Prostate gland (tissue), 2 donors: ENCODE measurements around the gene ZNF329. TPM values are rescaled to one million over a fixed set of nuclear protein-coding genes. Genes with fewer than 3 reads are reported as not detected.

Experiments
- DNase-seq: peaks from one replicate; pipeline ENCODE4 v3.0.0-alpha.2; 2019; ENCODE audit warnings: low spot score
- H3K27ac ChIP-seq, 2 donors: fragments of 200-600 bp; sonication (generic); 2 replicates each; pipeline ENCODE4 v1.5.1; 2017 to 2019
- H3K27me3 ChIP-seq: fragments of 200-600 bp; sonication (generic); replicated peaks from 2 replicates; pipeline ENCODE4 v1.5.1; 2019; ENCODE audit not compliant: insufficient read depth
- H3K36me3 ChIP-seq, 2 donors: fragments of 200-600 bp; sonication (generic); 1 replicate in 1 of 2; 2 replicates in 1 of 2; pipeline versions ENCODE4 v1.5.1 to v1.8.1; 2017 to 2019
- H3K4me1 ChIP-seq: fragments of 200-600 bp; sonication (generic); replicated peaks from 2 replicates; pipeline ENCODE4 v1.5.1; 2019
- H3K4me3 ChIP-seq, 2 donors: fragments of 200-600 bp; sonication (generic); 2 replicates each; pipeline ENCODE4 v1.5.1; 2017 to 2019
- H3K9me3 ChIP-seq: fragments of 200-600 bp; sonication (generic); 2 replicates; pipeline ENCODE4 v1.5.1; 2017
- POLR2A ChIP-seq: fragments of 450-650 bp; IDR thresholded peaks from one replicate; pipeline ENCODE4 v1.6.1; 2016; ENCODE audit warnings: antibody characterized with exemption, mild to moderate bottlenecking
- POLR2AphosphoS5 ChIP-seq: sonication (generic); formaldehyde crosslinking; IDR thresholded peaks from one replicate; pipeline ENCODE4 v1.6.1; 2017; ENCODE audit warnings: antibody characterized with exemption
- WGBS: methylation state at CpG from one replicate; pipeline ENCODE4 v1.1.5; 2018; 5-methylcytosine and 5-hydroxymethylcytosine counted together
- intact Hi-C: fragments of 100-400 bp; cut with DNase I; formaldehyde crosslinking; loops from one replicate; pipeline ENCODE4 v1.14.2; 2022
- total RNA-seq, 2 donors: library from RNA; depleted of rRNA; stranded (reverse); fragments of >200 nt; gene quantifications; one replicate each; pipeline ENCODE4 v1.1.0, GENCODE V29; 2016
- TF ChIP-seq, protein P1 (sequence below), 4 experiments: fragments of 200-600 bp in 2 of 4; fragments of 450-650 bp in 2 of 4; sonication (generic) in 2 of 4; IDR thresholded peaks; 1 replicate in 3 of 4; 2 replicates in 1 of 4; pipeline ENCODE4 v1.5.1; 2016 to 2019; ENCODE audit warnings: antibody characterized with exemption in 4 of 4, mild to moderate bottlenecking in 2 of 4, moderate library complexity in 2 of 4

The ZNF329 gene
- total RNA-seq, 2 donors from 2014 or later: 14.7 to 18.4 TPM

GRCh38 chr19:58182577-58182988 lies 32.0 kb upstream of the ZNF329 start:
- intact Hi-C loops: no loop called here
- Histone ChIP-seq H3K9me3 (peaks cover 6% of the 10 kb centered on the region), H3K27me3 (no peaks in the 10 kb centered on the region), H3K27ac (peak overlapping the region; percentile 98 to 99), H3K4me3 (peak overlapping the region; percentile 91 to 94), H3K36me3 (peaks cover 6 to 8% of the 10 kb centered on the region in 2 donors), H3K4me1 (no peaks in the 10 kb centered on the region)
- no peak for DNase-seq
- WGBS: 4% methylated on average over 17 of the region's 17 CpGs
- TF ChIP-seq, protein P1, sequence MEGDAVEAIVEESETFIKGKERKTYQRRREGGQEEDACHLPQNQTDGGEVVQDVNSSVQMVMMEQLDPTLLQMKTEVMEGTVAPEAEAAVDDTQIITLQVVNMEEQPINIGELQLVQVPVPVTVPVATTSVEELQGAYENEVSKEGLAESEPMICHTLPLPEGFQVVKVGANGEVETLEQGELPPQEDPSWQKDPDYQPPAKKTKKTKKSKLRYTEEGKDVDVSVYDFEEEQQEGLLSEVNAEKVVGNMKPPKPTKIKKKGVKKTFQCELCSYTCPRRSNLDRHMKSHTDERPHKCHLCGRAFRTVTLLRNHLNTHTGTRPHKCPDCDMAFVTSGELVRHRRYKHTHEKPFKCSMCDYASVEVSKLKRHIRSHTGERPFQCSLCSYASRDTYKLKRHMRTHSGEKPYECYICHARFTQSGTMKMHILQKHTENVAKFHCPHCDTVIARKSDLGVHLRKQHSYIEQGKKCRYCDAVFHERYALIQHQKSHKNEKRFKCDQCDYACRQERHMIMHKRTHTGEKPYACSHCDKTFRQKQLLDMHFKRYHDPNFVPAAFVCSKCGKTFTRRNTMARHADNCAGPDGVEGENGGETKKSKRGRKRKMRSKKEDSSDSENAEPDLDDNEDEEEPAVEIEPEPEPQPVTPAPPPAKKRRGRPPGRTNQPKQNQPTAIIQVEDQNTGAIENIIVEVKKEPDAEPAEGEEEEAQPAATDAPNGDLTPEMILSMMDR (IDR thresholded peaks at IDR 0.05): no peak
- TF ChIP-seq POLR2AphosphoS5: no peak
- TF ChIP-seq POLR2A: no peak

DNA sequence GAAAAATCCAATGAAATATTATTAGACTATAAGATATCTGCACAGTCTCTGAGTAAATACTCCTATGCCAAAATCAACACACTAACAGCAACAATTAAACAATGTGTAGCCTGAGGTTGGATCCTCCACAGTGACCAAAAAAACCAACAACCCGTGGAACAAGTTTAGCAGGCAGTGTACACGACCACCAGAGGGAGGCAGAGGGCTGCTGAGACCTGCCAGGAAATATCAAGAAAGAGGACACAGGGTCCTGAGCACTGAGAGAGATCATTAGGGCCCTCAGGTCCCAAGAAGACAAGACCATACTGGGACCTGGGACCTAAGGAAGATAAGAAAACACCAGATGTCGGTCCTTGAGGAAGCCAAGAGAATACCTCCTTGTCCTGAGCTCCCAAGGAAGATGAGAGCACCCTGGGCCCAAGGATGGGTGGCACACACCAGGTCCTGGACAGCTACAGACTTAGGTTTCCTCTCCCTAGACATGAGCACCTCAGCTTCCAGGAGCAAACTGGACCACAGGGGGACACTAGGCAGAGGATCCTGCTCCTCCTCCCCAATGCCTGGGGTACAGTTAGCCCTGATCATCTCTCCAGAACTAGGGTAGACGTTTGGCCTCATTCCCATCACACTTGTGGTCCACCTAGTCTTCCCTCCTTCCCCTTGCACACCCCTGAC lies 31.4 kb upstream of the ZNF329 start:
- Histone ChIP-seq H3K27ac (peak overlapping the region; percentile 98 to 99), H3K27me3 (no peaks in the 10 kb centered on the region), H3K36me3 (peaks cover 4 to 6% of the 10 kb centered on the region in 2 donors), H3K4me3 (peak overlapping the region; percentile 91 to 94), H3K9me3 (peaks cover 6% of the 10 kb centered on the region), H3K4me1 (no peaks in the 10 kb centered on the region)
- intact Hi-C loops: no loop called here
- WGBS: 44% methylated on average over 4 of the region's 4 CpGs
- TF ChIP-seq, protein P1 (IDR thresholded peaks at IDR 0.05): peak; percentile 19 to 73 (median 46)
- peak; percentile 80 for TF ChIP-seq POLR2AphosphoS5
- no peak for TF ChIP-seq POLR2A
- DNase-seq: peak; percentile 64

- H3K9me3 ChIP-seq: no peaks in the 10 kb centered on the region
- WGBS: 41% methylated on average over 1 of the region's 1 CpG
- TF ChIP-seq, protein P1 (IDR thresholded peaks at IDR 0.05): no peak
- no peak for TF ChIP-seq POLR2A
- TF ChIP-seq POLR2AphosphoS5: no peak
Measured at GRCh38 chr19:58170860-58171259, 20.3 kb upstream of the ZNF329 start.

DNA sequence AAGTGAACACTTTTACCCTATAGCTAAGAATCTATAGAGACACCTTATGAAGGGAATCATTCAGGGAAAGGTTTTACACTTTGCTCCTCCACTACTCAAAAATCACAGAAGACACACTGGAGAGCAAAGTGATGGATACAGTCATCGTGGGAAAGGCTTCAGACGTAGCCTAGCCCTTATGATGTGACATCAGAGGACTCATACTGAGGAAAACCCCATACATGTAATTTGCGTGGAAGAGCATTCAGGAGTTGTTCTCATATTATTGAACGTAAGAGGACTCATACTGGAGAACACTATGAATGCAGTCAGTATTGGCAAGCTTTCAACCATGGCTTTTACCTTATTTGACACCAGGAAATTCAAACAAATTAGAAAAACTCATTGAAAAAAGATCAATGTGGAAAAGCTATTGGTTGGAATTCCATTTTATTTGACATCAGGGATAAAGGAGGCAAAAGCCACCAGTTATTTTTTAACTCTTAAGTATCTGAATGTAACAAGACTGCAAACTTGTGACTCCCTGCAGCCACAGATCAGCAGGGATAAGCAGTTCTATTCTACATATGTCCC lies 16.2 kb upstream of the ZNF329 start:
- Histone ChIP-seq H3K9me3 (no peaks in the 10 kb centered on the region), H3K4me1 (no peaks in the 10 kb centered on the region), H3K27me3 (no peaks in the 10 kb centered on the region), H3K36me3 (no peaks in the 10 kb centered on the region), H3K4me3 (no peak overlapping the region), H3K27ac (no peak overlapping the region)
- intact Hi-C loops: no loop called here
- DNase-seq: no peak
- TF ChIP-seq POLR2AphosphoS5 (no peak), POLR2A (no peak)
- TF ChIP-seq, protein P1 (IDR thresholded peaks at IDR 0.05): no peak
- 74% methylated on average over 4 of the region's 4 CpGs for WGBS

More at GRCh38 chr19:58170860-58171259, 20.3 kb upstream of the ZNF329 start:
- intact Hi-C loops: no loop called here
- no peak overlapping the region for H3K27ac ChIP-seq
- H3K4me3 ChIP-seq: no peak overlapping the region
- H3K27me3 ChIP-seq: no peaks in the 10 kb centered on the region
- DNase-seq: no peak
- H3K36me3 ChIP-seq: no peaks in the 10 kb centered on the region
- H3K4me1 ChIP-seq: no peaks in the 10 kb centered on the region

DNA sequence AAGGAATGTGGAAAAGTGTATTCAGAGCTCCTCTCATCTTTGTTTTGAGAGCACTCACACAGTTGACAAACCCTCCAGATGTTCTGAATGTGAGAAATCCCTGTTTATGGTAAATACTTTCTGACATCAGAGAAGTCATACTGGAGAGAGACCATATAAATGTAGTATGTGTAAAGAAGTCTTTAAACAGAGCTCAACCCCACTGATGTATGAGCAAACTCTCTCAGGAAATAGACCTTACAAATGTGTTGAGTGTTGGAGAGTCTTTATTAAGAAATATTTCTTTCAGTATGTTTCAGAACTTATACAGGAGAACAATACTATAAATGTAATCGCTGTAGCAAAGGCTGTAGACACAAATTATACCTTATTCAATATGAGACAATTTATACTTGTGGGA lies 15.7 kb upstream of the ZNF329 start:
- DNase-seq: no peak
- TF ChIP-seq POLR2AphosphoS5 (no peak), POLR2A (no peak)
- TF ChIP-seq, protein P1 (IDR thresholded peaks at IDR 0.05): no peak
- intact Hi-C loops: no loop called here
- H3K9me3 ChIP-seq: no peaks in the 10 kb centered on the region
- H3K36me3 ChIP-seq: no peaks in the 10 kb centered on the region
- 93% methylated on average over 1 of the region's 1 CpG for whole genome bisulfite sequencing
- H3K4me3 ChIP-seq: no peak overlapping the region
- H3K27me3 ChIP-seq: no peaks in the 10 kb centered on the region
- no peak overlapping the region for H3K27ac ChIP-seq
- H3K4me1 ChIP-seq: no peaks in the 10 kb centered on the region
